Measurements from ENCODE around the gene TTC34.
"Not testable (repeated sequence)": the region's sequence is repeated elsewhere in the genome, so short reads cannot be mapped to it uniquely, and the experiment has no call there.

- TF ChIP-seq CTCF (IDR thresholded peaks at IDR 0.05; ENCODE audit: low read depth, low read length); EZH2phosphoT487 (IDR thresholded peaks at IDR 0.05; ENCODE audit: low read depth): not testable (repeated sequence)
These were observed 118.2 kb downstream of the TTC34 start for GRCh38 chr1:2683321-2683741.
